GM12874 (cell line): ENCODE results near the gene RAPGEFL1.

Experiments used
- TF ChIP-seq, protein P1 (sequence below): IDR thresholded peaks from 2 replicates; pipeline ENCODE4 v1.5.1; 2011; ENCODE audit warnings: low read depth, mild to moderate bottlenecking, control low read depth, low read length, moderate library complexity; ENCODE audit not compliant: insufficient read depth

Gene RAPGEFL1

GRCh38 chr17:40197550-40197949 lies 20.3 kb downstream of the RAPGEFL1 start:
- TF ChIP-seq, protein P1, sequence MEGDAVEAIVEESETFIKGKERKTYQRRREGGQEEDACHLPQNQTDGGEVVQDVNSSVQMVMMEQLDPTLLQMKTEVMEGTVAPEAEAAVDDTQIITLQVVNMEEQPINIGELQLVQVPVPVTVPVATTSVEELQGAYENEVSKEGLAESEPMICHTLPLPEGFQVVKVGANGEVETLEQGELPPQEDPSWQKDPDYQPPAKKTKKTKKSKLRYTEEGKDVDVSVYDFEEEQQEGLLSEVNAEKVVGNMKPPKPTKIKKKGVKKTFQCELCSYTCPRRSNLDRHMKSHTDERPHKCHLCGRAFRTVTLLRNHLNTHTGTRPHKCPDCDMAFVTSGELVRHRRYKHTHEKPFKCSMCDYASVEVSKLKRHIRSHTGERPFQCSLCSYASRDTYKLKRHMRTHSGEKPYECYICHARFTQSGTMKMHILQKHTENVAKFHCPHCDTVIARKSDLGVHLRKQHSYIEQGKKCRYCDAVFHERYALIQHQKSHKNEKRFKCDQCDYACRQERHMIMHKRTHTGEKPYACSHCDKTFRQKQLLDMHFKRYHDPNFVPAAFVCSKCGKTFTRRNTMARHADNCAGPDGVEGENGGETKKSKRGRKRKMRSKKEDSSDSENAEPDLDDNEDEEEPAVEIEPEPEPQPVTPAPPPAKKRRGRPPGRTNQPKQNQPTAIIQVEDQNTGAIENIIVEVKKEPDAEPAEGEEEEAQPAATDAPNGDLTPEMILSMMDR, result no peak

- TF ChIP-seq, protein P1, result no peak
Observed at GRCh38 chr17:40198576-40198975, 21.3 kb downstream of the RAPGEFL1 start.

DNA sequence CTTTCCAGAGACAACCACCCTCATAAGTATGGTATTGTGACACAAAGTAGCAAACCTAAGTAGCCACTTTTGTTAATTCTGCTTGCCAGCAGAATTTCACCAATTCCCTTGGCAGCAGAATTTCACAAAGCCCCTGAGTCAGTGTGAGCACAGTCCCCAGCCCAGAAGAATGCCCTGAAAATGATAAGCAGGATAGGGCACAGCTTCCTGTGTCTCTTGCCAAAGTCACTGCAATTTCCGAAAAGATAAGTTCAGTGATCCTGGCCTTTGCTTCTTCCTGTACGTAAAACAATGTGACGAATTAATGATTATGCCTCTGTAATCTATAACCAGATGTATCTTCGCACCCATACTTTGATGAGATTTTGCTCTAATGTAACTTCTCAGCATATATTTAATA lies 25.9 kb downstream of the RAPGEFL1 start:
- TF ChIP-seq, protein P1, result no peak

DNA sequence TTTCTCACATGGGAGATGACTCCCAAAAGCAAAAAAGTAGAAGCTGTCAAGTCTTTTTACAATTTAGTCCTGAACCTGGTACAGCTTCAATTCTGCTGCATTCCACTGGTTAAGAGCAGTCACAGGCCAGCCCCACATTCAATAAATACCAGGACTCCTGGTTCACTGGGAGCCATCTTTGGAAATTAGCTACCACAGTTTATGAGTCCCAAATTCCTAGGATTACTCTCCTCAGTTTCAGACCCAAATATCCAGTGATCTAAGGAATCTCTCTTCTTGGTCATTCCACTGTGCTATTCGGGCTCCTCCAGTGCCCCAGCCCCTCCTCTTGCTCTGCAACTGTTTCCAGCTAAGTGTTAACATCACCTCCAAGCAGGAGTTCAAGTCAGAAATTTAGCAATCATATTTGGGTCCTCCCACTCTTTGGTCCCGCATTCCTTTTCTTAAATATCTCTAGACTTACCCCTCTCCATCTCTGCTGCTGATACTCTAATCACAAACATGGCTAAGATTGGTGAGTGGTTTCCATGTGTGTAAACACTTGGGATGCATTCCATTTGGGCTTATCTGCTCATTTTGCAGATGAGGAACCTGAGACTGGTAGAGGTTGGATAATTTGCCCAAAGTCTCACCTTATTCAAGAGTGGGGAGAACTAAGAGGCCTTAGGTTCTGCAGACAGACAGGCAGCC lies 32.3 kb downstream of the RAPGEFL1 start:
- TF ChIP-seq, protein P1, result no peak

- TF ChIP-seq, protein P1, result no peak
Observed at GRCh38 chr17:40218006-40218739, 40.9 kb downstream of the RAPGEFL1 start.

- TF ChIP-seq, protein P1, result peak; percentile 51
Observed at GRCh38 chr17:40218740-40219593, 41.7 kb downstream of the RAPGEFL1 start, which contains the start of gene WIPF2. Gene WIPF2, plus strand, starts transcription at chr17:40219304. Its CDS starts 37,156 bp downstream, at chr17:40256460.
